ENCODE measurements around the gene MAGI1. TPM values are rescaled to one million over a fixed set of nuclear protein-coding genes. Genes with fewer than 3 reads are reported as not detected.

Gene MAGI1
- total RNA-seq, 1 donor from 2014 or later = 18.7 TPM

DNA sequence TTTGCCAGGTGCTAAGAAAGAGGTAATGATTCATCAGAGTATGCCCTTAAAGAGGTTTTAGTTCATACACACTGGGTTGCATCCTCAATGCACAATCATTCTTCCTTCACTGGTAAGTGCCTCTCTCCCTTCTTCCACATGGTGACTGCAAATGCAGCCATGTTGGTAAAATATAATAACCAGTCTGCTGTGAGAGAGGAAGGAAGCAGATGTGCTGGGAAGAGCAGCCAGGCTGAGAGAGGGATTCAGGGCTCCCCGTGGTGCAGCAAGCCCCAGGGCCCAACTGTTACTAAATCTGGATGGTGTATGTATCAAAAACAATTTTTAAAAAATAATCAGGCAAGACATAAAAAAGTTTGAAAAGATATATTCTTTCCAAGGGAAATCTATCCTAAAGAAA, 498.1 kb downstream of the MAGI1 start:
- H3K36me3 Mint-ChIP-seq (ENCODE audit: low read depth) = peaks cover 3% of the 10 kb centered on the region
- peaks cover 2% of the 10 kb centered on the region for H3K9me3 Mint-ChIP-seq (ENCODE audit: low read depth)
- TF ChIP-seq, protein P1, sequence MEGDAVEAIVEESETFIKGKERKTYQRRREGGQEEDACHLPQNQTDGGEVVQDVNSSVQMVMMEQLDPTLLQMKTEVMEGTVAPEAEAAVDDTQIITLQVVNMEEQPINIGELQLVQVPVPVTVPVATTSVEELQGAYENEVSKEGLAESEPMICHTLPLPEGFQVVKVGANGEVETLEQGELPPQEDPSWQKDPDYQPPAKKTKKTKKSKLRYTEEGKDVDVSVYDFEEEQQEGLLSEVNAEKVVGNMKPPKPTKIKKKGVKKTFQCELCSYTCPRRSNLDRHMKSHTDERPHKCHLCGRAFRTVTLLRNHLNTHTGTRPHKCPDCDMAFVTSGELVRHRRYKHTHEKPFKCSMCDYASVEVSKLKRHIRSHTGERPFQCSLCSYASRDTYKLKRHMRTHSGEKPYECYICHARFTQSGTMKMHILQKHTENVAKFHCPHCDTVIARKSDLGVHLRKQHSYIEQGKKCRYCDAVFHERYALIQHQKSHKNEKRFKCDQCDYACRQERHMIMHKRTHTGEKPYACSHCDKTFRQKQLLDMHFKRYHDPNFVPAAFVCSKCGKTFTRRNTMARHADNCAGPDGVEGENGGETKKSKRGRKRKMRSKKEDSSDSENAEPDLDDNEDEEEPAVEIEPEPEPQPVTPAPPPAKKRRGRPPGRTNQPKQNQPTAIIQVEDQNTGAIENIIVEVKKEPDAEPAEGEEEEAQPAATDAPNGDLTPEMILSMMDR (IDR thresholded peaks at IDR 0.05) = no peak
- H3K27me3 Mint-ChIP-seq (ENCODE audit: low read depth) = no peaks in the 10 kb centered on the region
- no peak for DNase-seq (ENCODE audit: low spot score)
- no peak overlapping the region for H3K27ac Mint-ChIP-seq (ENCODE audit: unreplicated experiment)
- peaks cover 16% of the 10 kb centered on the region for H3K4me1 Mint-ChIP-seq (ENCODE audit: low read depth)
- H3K4me3 Mint-ChIP-seq (ENCODE audit: unreplicated experiment) = no peak overlapping the region

DNA sequence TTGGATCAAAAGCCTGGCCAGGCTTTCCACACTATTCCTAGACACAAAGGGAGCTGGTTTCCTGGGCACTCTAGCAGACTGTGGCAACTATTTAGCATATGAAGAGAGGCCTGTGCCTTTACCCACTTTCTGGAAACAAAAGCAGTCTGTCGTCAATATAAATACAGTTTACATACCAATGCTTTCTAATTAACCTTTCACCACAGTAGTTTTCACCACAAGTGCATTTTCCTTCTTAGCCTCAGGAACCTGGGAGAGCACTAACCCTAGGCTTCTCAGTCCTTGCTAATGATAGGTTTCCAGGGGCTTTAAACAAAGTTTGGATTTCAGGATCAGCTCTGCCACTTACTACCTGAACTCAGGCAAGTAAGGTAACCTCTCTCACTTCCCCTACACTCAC, 499.1 kb downstream of the MAGI1 start:
- DNase-seq (ENCODE audit: low spot score) = no peak
- TF ChIP-seq, protein P1 (IDR thresholded peaks at IDR 0.05) = no peak
- peaks cover 2% of the 10 kb centered on the region for H3K9me3 Mint-ChIP-seq (ENCODE audit: low read depth)
- peaks cover 3% of the 10 kb centered on the region for H3K36me3 Mint-ChIP-seq (ENCODE audit: low read depth)
- H3K27me3 Mint-ChIP-seq (ENCODE audit: low read depth) = no peaks in the 10 kb centered on the region
- no peak overlapping the region for H3K27ac Mint-ChIP-seq (ENCODE audit: unreplicated experiment)
- peaks cover 10% of the 10 kb centered on the region for H3K4me1 Mint-ChIP-seq (ENCODE audit: low read depth)
- H3K4me3 Mint-ChIP-seq (ENCODE audit: unreplicated experiment) = no peak overlapping the region

DNA sequence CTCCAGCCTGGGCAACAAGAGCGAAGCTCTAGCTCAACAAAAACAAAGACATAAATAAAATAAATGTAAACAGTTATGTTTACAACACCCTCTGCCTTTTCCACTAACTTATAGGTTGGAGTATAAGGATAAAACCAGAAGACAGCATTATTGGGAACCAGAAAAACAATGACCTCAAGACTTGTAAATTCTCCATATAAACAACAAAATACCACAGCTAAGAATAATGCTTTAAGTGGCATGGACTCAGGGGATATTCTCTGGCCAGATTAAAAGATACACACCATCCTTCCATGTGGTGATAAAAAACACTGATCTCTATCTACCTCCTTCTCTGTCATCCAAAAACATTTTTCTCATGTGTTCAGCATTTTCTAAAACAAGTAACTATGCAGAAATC, 500.6 kb downstream of the MAGI1 start:
- Mint-ChIP-seq H3K4me3 (ENCODE audit: unreplicated experiment) (no peak overlapping the region), H3K36me3 (ENCODE audit: low read depth) (peaks cover 3% of the 10 kb centered on the region), H3K9me3 (ENCODE audit: low read depth) (peaks cover 2% of the 10 kb centered on the region), H3K27ac (ENCODE audit: unreplicated experiment) (no peak overlapping the region), H3K4me1 (ENCODE audit: low read depth) (peaks cover 13% of the 10 kb centered on the region), H3K27me3 (ENCODE audit: low read depth) (no peaks in the 10 kb centered on the region)
- DNase-seq (ENCODE audit: low spot score) = no peak
- TF ChIP-seq, protein P1 (IDR thresholded peaks at IDR 0.05) = no peak

DNA sequence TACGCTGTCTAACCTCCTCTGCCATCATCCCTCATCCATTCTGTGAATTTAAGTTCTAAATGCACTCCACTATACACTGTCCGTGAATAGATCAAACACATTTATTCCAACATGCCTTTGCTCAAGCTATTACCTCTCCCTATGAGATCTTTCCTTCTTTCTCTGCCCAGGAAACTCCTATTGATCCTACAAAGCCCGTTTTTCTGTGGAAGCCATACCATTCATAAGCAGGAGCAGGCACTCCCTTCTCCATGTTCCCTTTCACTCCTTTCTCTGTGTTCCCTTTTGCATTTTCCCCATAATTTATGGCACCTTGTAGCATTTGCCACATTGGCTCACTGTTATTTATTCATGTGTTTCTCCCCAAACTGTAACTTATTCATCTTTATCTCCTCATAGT, 501.6 kb downstream of the MAGI1 start:
- H3K36me3 Mint-ChIP-seq (ENCODE audit: low read depth) = peaks cover 3% of the 10 kb centered on the region
- H3K27me3 Mint-ChIP-seq (ENCODE audit: low read depth) = no peaks in the 10 kb centered on the region
- peaks cover 13% of the 10 kb centered on the region for H3K4me1 Mint-ChIP-seq (ENCODE audit: low read depth)
- peaks cover 2% of the 10 kb centered on the region for H3K9me3 Mint-ChIP-seq (ENCODE audit: low read depth)
- TF ChIP-seq, protein P1 (IDR thresholded peaks at IDR 0.05) = no peak
- no peak overlapping the region for H3K4me3 Mint-ChIP-seq (ENCODE audit: unreplicated experiment)
- H3K27ac Mint-ChIP-seq (ENCODE audit: unreplicated experiment) = no peak overlapping the region
- no peak for DNase-seq (ENCODE audit: low spot score)

DNA sequence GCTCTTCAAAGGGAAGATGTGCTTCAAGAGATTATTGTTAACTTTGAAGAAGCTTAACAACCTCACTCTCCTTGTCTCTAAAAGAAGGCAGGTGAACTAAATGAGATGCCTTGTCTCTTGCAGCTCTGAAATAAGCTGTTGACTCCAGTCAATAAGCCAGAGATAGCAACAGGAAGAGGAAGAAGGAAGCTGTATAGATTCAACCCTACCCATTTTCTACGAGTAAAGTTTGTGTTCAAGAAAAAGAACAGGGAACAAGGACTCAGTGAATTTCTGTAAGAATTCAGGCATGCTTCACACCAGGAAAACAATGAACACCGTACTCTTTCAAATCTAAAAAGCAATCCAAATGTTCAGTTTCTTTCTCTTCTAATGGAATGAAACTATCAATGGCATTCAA, 503.5 kb downstream of the MAGI1 start:
- no peak overlapping the region for H3K27ac Mint-ChIP-seq (ENCODE audit: unreplicated experiment)
- H3K27me3 Mint-ChIP-seq (ENCODE audit: low read depth) = no peaks in the 10 kb centered on the region
- DNase-seq (ENCODE audit: low spot score) = no peak
- H3K4me3 Mint-ChIP-seq (ENCODE audit: unreplicated experiment) = no peak overlapping the region
- H3K9me3 Mint-ChIP-seq (ENCODE audit: low read depth) = no peaks in the 10 kb centered on the region
- peaks cover 13% of the 10 kb centered on the region for H3K4me1 Mint-ChIP-seq (ENCODE audit: low read depth)
- TF ChIP-seq, protein P1 (IDR thresholded peaks at IDR 0.05) = no peak
- no peaks in the 10 kb centered on the region for H3K36me3 Mint-ChIP-seq (ENCODE audit: low read depth)
